HG02943 (cell line): ENCODE results near the gene SLC35G1.

Source experiments
- ATAC-seq: cut with Tn5 transposase; IDR thresholded peaks from one replicate; pipeline ENCODE4 v1.9.1; 2021; ENCODE audit warnings: mild to moderate bottlenecking, low read depth, moderate library complexity; ENCODE audit not compliant: unreplicated experiment

The SLC35G1 gene

GRCh38 chr10:93945819-93946218 lies 52.0 kb downstream of the SLC35G1 start:
- ATAC-seq: no peak

GRCh38 chr10:93947055-93947454 lies 53.3 kb downstream of the SLC35G1 start:
- ATAC-seq: no peak

GRCh38 chr10:93947524-93947923 lies 53.7 kb downstream of the SLC35G1 start:
- no peak for ATAC-seq

- ATAC-seq: no peak
Measured at GRCh38 chr10:93951905-93952304, 58.1 kb downstream of the SLC35G1 start.
